ENCODE data around the gene UTS2B.

UTS2B gene

DNA sequence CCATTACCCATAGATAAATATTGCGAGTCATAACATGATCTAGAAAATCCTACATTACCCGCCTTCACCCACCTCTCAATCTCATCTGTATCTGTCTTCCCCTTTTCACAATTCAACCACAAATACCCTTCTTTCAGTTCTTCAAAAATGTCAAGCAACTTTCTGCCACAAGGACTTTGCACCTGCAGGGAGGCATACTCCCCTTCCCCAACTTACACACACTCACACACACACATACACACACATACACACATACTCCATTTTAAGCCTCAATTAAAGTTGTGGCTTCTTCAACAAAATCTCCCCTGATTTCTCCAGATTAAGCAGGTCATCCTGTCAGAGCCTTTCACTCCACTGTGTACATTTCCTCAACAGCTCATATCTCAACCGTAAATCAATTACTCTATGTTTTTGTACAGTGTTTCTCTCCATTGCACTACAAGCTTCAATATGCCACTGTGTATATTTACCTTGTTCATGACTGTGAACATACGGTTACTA lies 34.2 kb downstream of the UTS2B start:
- no peak for DNase-seq (ENCODE audit: low read depth, low spot score)
- H3K27me3 ChIP-seq (ENCODE audit: insufficient read depth, insufficient read length), result no peaks in the 10 kb centered on the region
- no peak overlapping the region for H3K4me3 ChIP-seq (ENCODE audit: insufficient read length, low read depth)
- H3K9ac ChIP-seq (ENCODE audit: insufficient read length, low read depth), result no peak overlapping the region
- H3K36me3 ChIP-seq (ENCODE audit: insufficient read depth, insufficient read length, low read length), result no peaks in the 10 kb centered on the region
- TF ChIP-seq YY1 (IDR thresholded peaks at IDR 0.05; ENCODE audit: insufficient read depth, insufficient read length) (no peak), SUZ12 (IDR thresholded peaks at IDR 0.05; ENCODE audit: extremely low read depth, insufficient read depth, insufficient read length) (no peak), ZNF274 (IDR thresholded peaks at IDR 0.05; ENCODE audit: low read depth, low read length) (no peak)
- no peaks in the 10 kb centered on the region for H3K4me1 ChIP-seq (ENCODE audit: insufficient read depth, insufficient read length)
- peaks cover 4% of the 10 kb centered on the region; the same call in 1 of the 2 replicates for H3K9me3 ChIP-seq (ENCODE audit: insufficient read depth, low read length)

DNA sequence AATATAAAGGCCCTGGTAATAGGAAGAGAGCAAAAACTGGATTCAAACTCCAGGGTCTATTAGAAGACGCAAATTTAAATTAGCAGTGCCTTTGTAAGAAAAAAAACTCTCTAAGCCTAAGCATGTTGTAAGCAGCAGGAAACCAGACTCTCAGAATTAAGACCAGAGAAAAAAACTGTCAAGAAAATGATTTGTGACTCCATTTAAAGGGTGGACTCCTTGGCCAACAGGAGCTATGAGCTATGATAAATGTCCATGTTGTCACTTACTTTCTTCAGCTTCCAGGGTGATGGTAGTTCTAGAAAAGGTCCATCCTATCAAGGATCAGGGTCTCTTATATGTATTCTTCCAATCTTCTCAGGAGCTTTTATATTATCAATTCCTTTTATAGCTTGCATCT lies 36.0 kb downstream of the UTS2B start:
- no peak for DNase-seq (ENCODE audit: low read depth, low spot score)
- H3K4me3 ChIP-seq (ENCODE audit: insufficient read length, low read depth), result no peak overlapping the region
- H3K9me3 ChIP-seq (ENCODE audit: insufficient read depth, low read length), result peaks cover 2% of the 10 kb centered on the region; the same call in 1 of the 2 replicates
- no peak for TF ChIP-seq ZNF274 (IDR thresholded peaks at IDR 0.05; ENCODE audit: low read depth, low read length)
- no peak overlapping the region for H3K9ac ChIP-seq (ENCODE audit: insufficient read length, low read depth)
- H3K4me1 ChIP-seq (ENCODE audit: insufficient read depth, insufficient read length), result no peaks in the 10 kb centered on the region
- H3K36me3 ChIP-seq (ENCODE audit: insufficient read depth, insufficient read length, low read length), result no peaks in the 10 kb centered on the region
- H3K27me3 ChIP-seq (ENCODE audit: insufficient read depth, insufficient read length), result no peaks in the 10 kb centered on the region

DNA sequence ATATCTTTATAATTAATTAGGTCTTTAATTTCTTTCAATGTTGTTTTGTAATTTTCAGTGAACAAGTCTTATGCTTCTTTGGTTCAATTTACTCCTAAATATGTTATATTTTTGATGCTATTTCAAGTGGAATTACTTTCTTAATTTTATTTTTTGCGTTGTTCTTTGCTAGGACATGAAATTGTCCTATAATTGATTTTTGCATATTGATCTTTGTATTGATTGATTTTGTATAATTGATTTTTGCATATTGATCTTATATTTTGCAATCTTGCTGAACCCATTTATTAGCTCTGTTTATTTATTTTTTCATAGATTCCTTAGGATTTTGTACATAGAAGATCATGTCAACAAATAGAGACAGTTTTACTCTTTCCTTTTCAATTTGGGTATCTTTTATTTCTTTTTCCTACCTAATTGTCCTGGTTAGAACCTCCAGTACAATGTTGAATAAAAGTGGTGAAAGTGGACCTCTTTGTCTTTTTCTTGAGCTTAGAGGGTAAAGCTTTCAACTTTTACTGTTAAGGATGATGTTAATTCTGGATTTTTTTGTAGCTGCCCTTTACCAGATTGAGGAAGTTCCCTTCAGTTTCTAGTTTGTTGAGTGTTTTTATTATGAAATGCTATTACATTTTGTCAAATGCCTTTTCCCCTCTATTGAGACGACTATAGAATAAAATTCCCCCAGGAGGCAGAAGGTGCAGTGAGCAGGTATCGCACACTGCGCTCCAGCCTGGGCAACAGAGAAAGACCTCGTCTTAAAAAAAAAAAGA lies 37.9 kb downstream of the UTS2B start:
- Histone ChIP-seq H3K9ac (ENCODE audit: insufficient read length, low read depth) (no peak overlapping the region), H3K36me3 (ENCODE audit: insufficient read depth, insufficient read length, low read length) (no peaks in the 10 kb centered on the region), H3K9me3 (ENCODE audit: insufficient read depth, low read length) (no peaks in the 10 kb centered on the region), H3K4me1 (ENCODE audit: insufficient read depth, insufficient read length) (no peaks in the 10 kb centered on the region), H3K4me3 (ENCODE audit: insufficient read length, low read depth) (no peak overlapping the region), H3K27me3 (ENCODE audit: insufficient read depth, insufficient read length) (no peaks in the 10 kb centered on the region)
- DNase-seq (ENCODE audit: low read depth, low spot score), result no peak
- no peak for TF ChIP-seq SUZ12 (IDR thresholded peaks at IDR 0.05; ENCODE audit: extremely low read depth, insufficient read depth, insufficient read length)
- no peak for TF ChIP-seq ZNF274 (IDR thresholded peaks at IDR 0.05; ENCODE audit: low read depth, low read length)
- no peak for TF ChIP-seq YY1 (IDR thresholded peaks at IDR 0.05; ENCODE audit: insufficient read depth, insufficient read length)

DNA sequence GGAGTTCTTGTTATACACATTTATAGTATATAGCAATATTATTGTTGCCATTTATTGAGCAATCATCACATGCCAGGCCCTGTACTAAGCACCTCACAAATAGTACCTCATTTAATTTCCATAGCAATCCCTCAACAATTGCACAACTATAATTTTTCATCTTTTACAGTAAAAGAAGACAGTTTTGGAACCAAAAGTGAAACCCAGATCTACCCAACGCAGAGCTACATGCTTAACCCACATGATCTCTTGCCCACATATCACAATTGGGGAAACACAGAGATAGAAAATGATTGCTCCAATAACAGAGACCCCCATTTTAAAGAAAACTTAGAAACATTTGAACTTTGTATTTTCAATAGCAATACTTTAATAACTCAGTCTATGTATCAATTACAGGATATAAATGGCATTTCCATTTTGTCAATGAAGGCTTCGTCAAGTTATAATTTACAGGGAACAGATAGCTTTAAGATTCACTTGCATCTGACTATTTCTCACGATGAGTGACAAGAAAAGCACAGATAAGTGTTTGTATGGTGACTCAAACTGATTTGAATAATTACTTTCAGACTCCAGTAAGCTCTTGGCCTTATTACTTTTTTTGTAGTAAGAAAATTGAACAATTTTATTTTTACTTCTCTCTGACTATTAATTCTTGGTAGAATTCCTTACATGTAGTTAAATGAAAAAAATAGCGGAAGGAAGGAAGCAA lies 39.9 kb downstream of the UTS2B start:
- H3K9me3 ChIP-seq (ENCODE audit: insufficient read depth, low read length), result no peaks in the 10 kb centered on the region
- H3K9ac ChIP-seq (ENCODE audit: insufficient read length, low read depth), result no peak overlapping the region
- H3K36me3 ChIP-seq (ENCODE audit: insufficient read depth, insufficient read length, low read length), result no peaks in the 10 kb centered on the region
- no peak for DNase-seq (ENCODE audit: low read depth, low spot score)
- no peak overlapping the region for H3K4me3 ChIP-seq (ENCODE audit: insufficient read length, low read depth)
- H3K4me1 ChIP-seq (ENCODE audit: insufficient read depth, insufficient read length), result no peaks in the 10 kb centered on the region
- TF ChIP-seq ZNF274 (IDR thresholded peaks at IDR 0.05; ENCODE audit: low read depth, low read length) (no peak), YY1 (IDR thresholded peaks at IDR 0.05; ENCODE audit: insufficient read depth, insufficient read length) (no peak)
- no peaks in the 10 kb centered on the region for H3K27me3 ChIP-seq (ENCODE audit: insufficient read depth, insufficient read length)

DNA sequence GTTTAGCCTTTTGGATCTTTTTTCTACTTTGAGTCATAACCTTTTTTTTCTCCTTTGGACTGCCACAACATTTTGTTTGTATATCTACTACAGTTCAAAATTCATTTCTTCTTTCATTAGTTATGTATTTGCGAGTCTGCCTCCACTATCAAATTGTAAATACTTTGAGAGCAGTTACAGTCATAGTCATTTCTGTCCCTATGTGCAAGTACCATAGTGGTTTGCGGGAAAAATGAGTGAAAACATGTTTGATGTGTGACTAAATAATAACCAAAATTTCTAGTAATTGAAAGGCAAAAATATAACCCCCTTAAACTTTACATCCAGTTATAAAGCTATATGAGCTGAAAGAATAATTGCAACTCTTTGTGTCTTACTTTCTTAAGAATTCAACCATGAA lies 46.9 kb downstream of the UTS2B start:
- Histone ChIP-seq H3K27me3 (ENCODE audit: insufficient read depth, insufficient read length) (no peaks in the 10 kb centered on the region), H3K9ac (ENCODE audit: insufficient read length, low read depth) (no peak overlapping the region), H3K36me3 (ENCODE audit: insufficient read depth, insufficient read length, low read length) (no peaks in the 10 kb centered on the region), H3K4me1 (ENCODE audit: insufficient read depth, insufficient read length) (no peaks in the 10 kb centered on the region), H3K4me3 (ENCODE audit: insufficient read length, low read depth) (no peak overlapping the region), H3K9me3 (ENCODE audit: insufficient read depth, low read length) (no peaks in the 10 kb centered on the region)
- no peak for DNase-seq (ENCODE audit: low read depth, low spot score)
- TF ChIP-seq YY1 (IDR thresholded peaks at IDR 0.05; ENCODE audit: insufficient read depth, insufficient read length), result no peak
- TF ChIP-seq SUZ12 (IDR thresholded peaks at IDR 0.05; ENCODE audit: extremely low read depth, insufficient read depth, insufficient read length), result no peak
- no peak for TF ChIP-seq ZNF274 (IDR thresholded peaks at IDR 0.05; ENCODE audit: low read depth, low read length)

DNA sequence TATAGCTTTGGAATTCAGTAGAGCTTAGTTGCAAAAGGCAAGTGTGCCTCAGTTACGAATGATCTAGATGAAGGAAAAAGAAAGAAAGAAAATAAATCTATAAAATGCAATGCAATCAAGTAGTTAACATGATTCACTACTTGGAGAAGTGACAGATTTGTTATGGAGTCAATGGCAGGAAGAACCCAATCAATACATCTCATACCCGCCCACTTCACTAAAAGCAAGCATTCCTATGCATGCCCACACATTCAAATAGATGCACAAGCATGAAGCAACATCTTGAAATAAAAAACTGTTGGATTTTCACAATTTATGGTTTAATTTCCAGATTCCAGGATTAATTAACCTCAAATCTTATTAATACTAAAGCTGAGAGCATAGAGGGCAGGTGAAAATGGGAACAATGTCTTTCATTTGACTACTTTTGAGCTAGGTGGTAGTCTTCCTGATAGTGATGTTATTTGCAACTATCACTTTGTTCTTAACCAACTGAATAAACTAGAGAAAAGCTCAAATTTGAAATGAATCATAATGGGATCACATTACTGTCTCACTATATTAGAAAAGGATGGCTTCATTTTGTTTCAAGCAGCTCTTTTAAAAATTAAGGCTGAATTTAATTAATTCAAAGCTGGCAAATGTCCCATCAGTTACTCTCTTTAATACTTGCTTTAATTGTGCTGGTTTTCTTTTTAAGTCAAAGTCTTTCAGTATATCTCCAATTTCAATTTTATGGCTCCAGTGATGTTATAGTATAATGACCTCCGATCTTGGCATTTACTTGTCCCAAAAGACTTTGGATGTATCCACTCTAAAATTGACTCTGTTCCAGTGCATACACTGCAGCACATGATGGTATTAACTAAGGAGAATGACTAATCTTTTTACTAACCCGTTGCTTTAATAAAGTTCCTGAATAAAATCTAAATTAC lies 47.8 kb downstream of the UTS2B start:
- Histone ChIP-seq H3K9ac (ENCODE audit: insufficient read length, low read depth) (no peak overlapping the region), H3K4me1 (ENCODE audit: insufficient read depth, insufficient read length) (no peaks in the 10 kb centered on the region), H3K27me3 (ENCODE audit: insufficient read depth, insufficient read length) (no peaks in the 10 kb centered on the region), H3K4me3 (ENCODE audit: insufficient read length, low read depth) (no peak overlapping the region), H3K36me3 (ENCODE audit: insufficient read depth, insufficient read length, low read length) (no peaks in the 10 kb centered on the region), H3K9me3 (ENCODE audit: insufficient read depth, low read length) (no peaks in the 10 kb centered on the region)
- DNase-seq (ENCODE audit: low read depth, low spot score), result no peak
- no peak for TF ChIP-seq ZNF274 (IDR thresholded peaks at IDR 0.05; ENCODE audit: low read depth, low read length)
- TF ChIP-seq SUZ12 (IDR thresholded peaks at IDR 0.05; ENCODE audit: extremely low read depth, insufficient read depth, insufficient read length), result no peak
- TF ChIP-seq YY1 (IDR thresholded peaks at IDR 0.05; ENCODE audit: insufficient read depth, insufficient read length), result no peak

Measured in NT2/D1 (cell line).